ENCODE results near the gene AKTIP. TPM values are rescaled to one million over a fixed set of nuclear protein-coding genes. Genes with fewer than 3 reads are reported as not detected.

Gene AKTIP
- total and polyA plus RNA-seq, 9 of the 15 experiments (the other 6 are each of a cell fraction or from before 2014, with no cell fraction given) = 3.0 to 10.7 (median 4.4) TPM

DNA sequence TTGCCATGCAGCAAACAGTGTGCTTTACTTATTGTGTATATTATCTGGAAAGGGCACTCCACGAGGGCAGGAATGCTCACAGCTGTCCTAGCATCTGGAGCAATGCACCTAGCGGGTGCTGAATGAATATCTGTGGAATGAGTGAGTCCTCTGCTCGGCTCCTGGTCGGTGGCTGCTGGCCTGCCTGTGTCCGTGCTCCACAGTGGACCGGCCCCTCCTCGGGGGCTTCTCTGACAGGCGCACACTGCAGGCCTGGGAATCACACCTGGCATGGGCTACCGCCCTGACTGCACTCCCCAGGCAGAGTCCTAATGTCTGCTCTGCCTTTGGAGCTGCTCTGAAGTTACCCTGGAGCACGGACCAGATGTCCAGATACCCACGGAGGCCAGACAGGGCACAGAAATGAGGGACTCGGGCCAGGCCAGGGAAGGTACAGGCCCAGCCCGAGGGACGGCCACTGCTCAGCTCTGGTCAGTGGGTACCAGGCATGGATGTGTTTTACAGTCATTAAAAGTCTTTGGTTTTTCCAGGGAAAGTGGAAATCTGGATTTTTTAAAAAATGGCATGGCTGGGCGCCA is 21.1 kb upstream of the AKTIP start:
- in situ Hi-C loops (cut with MboI) = loop anchor here (25.0 kb wide), 1 partner anchor 1337 kb away; no protein-coding TSS in a partner anchor
- Histone ChIP-seq H3K36me3 (ENCODE audit: control insufficient read depth, insufficient read depth, low read length) (no peaks in the 10 kb centered on the region), H3K27me3 (ENCODE audit: control insufficient read depth in 2 of 2, insufficient read depth in 2 of 2, low read length in 2 of 2) (peaks cover 35 to 48% of the 10 kb centered on the region in 2 experiments; a peak in 4 of 5 replicates), H3K4me1 (replicated peaks in 1 of 2; ENCODE audit: control insufficient read depth in 2 of 2, insufficient read depth in 2 of 2, low read length in 2 of 2) (peaks cover 0 to 3% of the 10 kb centered on the region in 2 experiments; a peak in 1 of 5 replicates), H3K27ac (ENCODE audit: extremely low read depth, low read depth, low read length) (no peak overlapping the region), H4K20me1 (replicated peaks; ENCODE audit: control insufficient read depth, insufficient read depth, low read length) (no peaks in the 10 kb centered on the region), H3K9me3 (replicated peaks; ENCODE audit: control insufficient read depth, insufficient read depth, low read depth, low read length) (no peaks in the 10 kb centered on the region), H3K79me2 (ENCODE audit: control insufficient read depth, insufficient read depth, low read length) (no peaks in the 10 kb centered on the region), H3K9me1 (ENCODE audit: control insufficient read depth, insufficient read depth, low read length) (no peaks in the 10 kb centered on the region), H3K9ac (ENCODE audit: insufficient read depth in 1 of 2, low read depth in 2 of 2, low read length in 2 of 2) (no peak overlapping the region; a peak in 1 of 4 replicates), H3K4me3 (no peak overlapping the region), H3K4me2 (ENCODE audit: insufficient read depth, low read length) (no peak overlapping the region), H2AFZ (ENCODE audit: low read depth, low read length) (no peak overlapping the region)
- 5% methylated on average over 14 of the region's 15 CpGs for WGBS (ENCODE audit: insufficient coverage, low coverage, missing lambda C conversion rate)
- intact Hi-C loops (cut with micrococcal nuclease) = no loop called here
- CTCF ChIA-PET (ENCODE audit: low intra/inter-chr PET ratio) = no interaction called here
- DNase-seq (ENCODE audit: extremely low read depth in 1 of 4, low spot score in 3 of 4) (no peak), ATAC-seq (no peak; the same call in 1 of the 3 replicates), FAIRE-seq (no peak)
- POLR2A ChIA-PET = no interaction called here
- TF ChIP-seq GATA2 (CRISPR knock-in tag; IDR thresholded peaks at IDR 0.05) (no peak), ELF1 (tag; IDR thresholded peaks at IDR 0.05) (no peak), ZKSCAN3 (CRISPR knock-in tag; IDR thresholded peaks at IDR 0.05) (no peak), POLR3G (IDR thresholded peaks at IDR 0.05; ENCODE audit: extremely low read depth, insufficient read length, insufficient replicate concordance) (no peak), NR3C1 (CRISPR knock-in tag; IDR thresholded peaks at IDR 0.05) (no peak), ZNF699 (CRISPR knock-in tag; IDR thresholded peaks at IDR 0.05; ENCODE audit: insufficient replicate concordance) (no peak), ZNF133 (CRISPR knock-in tag; IDR thresholded peaks at IDR 0.05) (no peak), CEBPG (CRISPR knock-in tag; IDR thresholded peaks at IDR 0.05) (no peak), CEBPG (tag; conservative IDR thresholded peaks at IDR 0.05 in 1 of 2, IDR thresholded peaks at IDR 0.05 in 1 of 2) (no peak), NCOA1 (IDR thresholded peaks at IDR 0.05; ENCODE audit: low read depth) (no peak), SMARCC2 (IDR thresholded peaks at IDR 0.05; ENCODE audit: low read depth) (no peak), BRF1 (IDR thresholded peaks at IDR 0.05; ENCODE audit: borderline replicate concordance, extremely low read depth, insufficient read length) (no peak), GATAD2A (IDR thresholded peaks at IDR 0.05) (no peak), ZNF140 (CRISPR knock-in tag; IDR thresholded peaks at IDR 0.05) (no peak), TAF7 (tag; IDR thresholded peaks at IDR 0.05) (no peak), HDAC6 (IDR thresholded peaks at IDR 0.05; ENCODE audit: low read depth, low read length) (no peak), MEIS2 (IDR thresholded peaks at IDR 0.05; ENCODE audit: partially characterized antibody) (no peak), BACH1 (tag; IDR thresholded peaks at IDR 0.05) (no peak), MAZ (CRISPR knock-in tag; conservative IDR thresholded peaks at IDR 0.05 in 1 of 2, IDR thresholded peaks at IDR 0.05 in 1 of 2) (no peak)
- TF ChIP-seq, protein P1, sequence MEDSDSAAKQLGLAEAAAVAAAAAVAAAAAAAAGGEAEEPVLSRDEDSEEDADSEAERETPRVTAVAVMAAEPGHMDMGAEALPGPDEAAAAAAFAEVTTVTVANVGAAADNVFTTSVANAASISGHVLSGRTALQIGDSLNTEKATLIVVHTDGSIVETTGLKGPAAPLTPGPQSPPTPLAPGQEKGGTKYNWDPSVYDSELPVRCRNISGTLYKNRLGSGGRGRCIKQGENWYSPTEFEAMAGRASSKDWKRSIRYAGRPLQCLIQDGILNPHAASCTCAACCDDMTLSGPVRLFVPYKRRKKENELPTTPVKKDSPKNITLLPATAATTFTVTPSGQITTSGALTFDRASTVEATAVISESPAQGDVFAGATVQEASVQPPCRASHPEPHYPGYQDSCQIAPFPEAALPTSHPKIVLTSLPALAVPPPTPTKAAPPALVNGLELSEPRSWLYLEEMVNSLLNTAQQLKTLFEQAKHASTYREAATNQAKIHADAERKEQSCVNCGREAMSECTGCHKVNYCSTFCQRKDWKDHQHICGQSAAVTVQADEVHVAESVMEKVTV (CRISPR knock-in tag; IDR thresholded peaks at IDR 0.05) = no peak
- TF ChIP-seq, protein P2, sequence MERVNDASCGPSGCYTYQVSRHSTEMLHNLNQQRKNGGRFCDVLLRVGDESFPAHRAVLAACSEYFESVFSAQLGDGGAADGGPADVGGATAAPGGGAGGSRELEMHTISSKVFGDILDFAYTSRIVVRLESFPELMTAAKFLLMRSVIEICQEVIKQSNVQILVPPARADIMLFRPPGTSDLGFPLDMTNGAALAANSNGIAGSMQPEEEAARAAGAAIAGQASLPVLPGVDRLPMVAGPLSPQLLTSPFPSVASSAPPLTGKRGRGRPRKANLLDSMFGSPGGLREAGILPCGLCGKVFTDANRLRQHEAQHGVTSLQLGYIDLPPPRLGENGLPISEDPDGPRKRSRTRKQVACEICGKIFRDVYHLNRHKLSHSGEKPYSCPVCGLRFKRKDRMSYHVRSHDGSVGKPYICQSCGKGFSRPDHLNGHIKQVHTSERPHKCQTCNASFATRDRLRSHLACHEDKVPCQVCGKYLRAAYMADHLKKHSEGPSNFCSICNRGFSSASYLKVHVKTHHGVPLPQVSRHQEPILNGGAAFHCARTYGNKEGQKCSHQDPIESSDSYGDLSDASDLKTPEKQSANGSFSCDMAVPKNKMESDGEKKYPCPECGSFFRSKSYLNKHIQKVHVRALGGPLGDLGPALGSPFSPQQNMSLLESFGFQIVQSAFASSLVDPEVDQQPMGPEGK (CRISPR knock-in tag; IDR thresholded peaks at IDR 0.05; ENCODE audit: borderline replicate concordance) = no peak
- BruUV-seq (replicated peaks) = no TSS peak
